ENCODE results near the gene PIAS2.

GRCh38 chr18:46812311-46812710 is 105.0 kb downstream of the PIAS2 start:
- no peak for TF ChIP-seq CTCF (IDR thresholded peaks at IDR 0.05)
- TF ChIP-seq POLR2AphosphoS5 (IDR thresholded peaks at IDR 0.05): no peak

Data from suprapubic skin (tissue), 3 donors.